DOHH2 (cell line): Measurements from ENCODE around the gene CSMD2.

Experiments
- EZH2phosphoT487 ChIP-seq: fragments of 200-600 bp; sonication (generic); IDR thresholded peaks from 2 replicates; pipeline ENCODE4 v1.6.1; 2017; ENCODE audit warnings: borderline replicate concordance, mild to moderate bottlenecking, antibody characterized with exemption, low read length, moderate library complexity, mixed read lengths
- TF ChIP-seq, protein P1 (sequence below): fragments of 200-600 bp; sonication (generic); IDR thresholded peaks from one replicate; pipeline ENCODE4 v1.5.1; 2014; ENCODE audit warnings: antibody characterized with exemption, mild to moderate bottlenecking, low read depth, low read length; ENCODE audit not compliant: poor library complexity, severe bottlenecking

DNA sequence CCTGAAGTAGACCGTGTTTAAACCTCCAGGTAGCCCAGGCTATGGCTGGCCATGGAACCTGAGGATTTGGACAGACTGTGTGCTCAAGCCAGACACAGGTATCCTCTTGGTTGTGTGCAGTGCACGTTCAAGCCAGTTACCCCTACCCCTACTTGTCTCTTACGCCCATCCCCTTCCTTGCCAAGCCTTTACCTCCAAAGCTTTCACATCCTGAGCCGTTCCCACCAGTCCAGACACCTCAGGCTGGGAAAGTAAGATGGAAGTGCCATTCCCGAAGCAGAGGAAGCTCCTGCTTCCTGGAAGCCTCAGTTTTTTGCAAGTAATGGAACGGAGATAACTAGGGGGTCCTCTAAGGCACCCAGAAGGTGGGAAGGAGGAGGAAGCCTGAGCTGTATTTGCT, 342.6 kb downstream of the CSMD2 start:
- TF ChIP-seq, protein P1, sequence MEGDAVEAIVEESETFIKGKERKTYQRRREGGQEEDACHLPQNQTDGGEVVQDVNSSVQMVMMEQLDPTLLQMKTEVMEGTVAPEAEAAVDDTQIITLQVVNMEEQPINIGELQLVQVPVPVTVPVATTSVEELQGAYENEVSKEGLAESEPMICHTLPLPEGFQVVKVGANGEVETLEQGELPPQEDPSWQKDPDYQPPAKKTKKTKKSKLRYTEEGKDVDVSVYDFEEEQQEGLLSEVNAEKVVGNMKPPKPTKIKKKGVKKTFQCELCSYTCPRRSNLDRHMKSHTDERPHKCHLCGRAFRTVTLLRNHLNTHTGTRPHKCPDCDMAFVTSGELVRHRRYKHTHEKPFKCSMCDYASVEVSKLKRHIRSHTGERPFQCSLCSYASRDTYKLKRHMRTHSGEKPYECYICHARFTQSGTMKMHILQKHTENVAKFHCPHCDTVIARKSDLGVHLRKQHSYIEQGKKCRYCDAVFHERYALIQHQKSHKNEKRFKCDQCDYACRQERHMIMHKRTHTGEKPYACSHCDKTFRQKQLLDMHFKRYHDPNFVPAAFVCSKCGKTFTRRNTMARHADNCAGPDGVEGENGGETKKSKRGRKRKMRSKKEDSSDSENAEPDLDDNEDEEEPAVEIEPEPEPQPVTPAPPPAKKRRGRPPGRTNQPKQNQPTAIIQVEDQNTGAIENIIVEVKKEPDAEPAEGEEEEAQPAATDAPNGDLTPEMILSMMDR = no peak
- no peak for TF ChIP-seq EZH2phosphoT487
